ENCODE measurements around the gene GMIP. TPM values are rescaled to one million over a fixed set of nuclear protein-coding genes. Genes with fewer than 3 reads are reported as not detected.

GMIP gene
- polyA plus RNA-seq, 3 donors = 41.4 to 91.4 (median 75.1) TPM

DNA sequence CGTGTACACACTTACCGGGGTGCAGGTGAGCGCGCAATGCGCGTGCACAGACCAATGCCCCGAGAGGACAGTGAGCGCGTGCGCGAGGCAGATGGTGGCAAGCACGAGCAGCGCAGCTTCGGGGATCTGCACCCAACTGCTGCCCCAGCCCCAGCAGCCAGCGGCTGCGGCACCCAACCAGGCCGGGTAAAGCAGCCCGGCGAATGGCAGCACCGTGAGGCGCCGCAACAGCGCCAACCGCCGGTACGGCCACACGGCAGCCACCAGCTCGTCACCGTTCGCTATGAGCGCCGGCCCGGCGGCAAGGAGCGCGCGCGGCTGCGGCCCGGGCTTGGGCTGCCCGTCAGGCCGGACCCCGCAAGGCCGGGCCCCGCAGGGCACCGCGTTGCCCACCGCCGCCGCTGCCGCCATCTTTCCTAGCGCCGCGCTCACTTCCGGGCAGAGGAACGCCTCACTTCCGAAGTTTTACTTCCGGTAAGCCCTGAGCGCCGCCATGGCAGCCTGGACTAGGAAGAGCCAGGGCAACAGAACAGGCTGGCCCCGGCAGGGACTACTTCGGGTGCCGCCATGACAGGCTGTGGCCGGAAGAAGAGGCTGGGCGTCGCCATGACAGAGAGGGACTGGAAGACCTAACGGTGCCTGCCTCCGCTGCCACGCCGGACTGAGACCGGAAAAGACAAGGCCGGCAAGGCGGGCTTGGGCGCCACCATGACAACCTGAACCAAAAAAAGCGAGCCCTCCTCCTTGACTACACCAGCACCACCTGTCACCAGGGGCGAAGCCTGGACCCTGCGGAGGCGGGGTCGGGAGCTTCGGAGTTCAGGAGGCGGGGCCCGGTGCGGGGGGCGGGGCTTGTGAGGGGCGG is 20.0 kb upstream of the GMIP start, which contains the start of gene ATP13A1:
TSS of gene ATP13A1 (minus strand) at position 421 of the 865 bp plus-strand sequence. CDS start at position 411, 10 bp downstream.
- H3K9ac ChIP-seq (ENCODE audit: insufficient read depth, low read length, poor library complexity, severe bottlenecking) = peak within 1 kb of the TSS; percentile 88
- DNase-seq = peak; percentile 96 to 99 (median 97)
- peaks cover 50% of the 10 kb centered on the region for H3K79me2 ChIP-seq (ENCODE audit: insufficient read depth, low read length)
- H3K36me3 ChIP-seq (replicated peaks in 1 of 2; ENCODE audit: control insufficient read depth in 1 of 2, insufficient read depth in 2 of 2, low read length in 2 of 2) = peaks cover 15 to 16% of the 10 kb centered on the region in 2 donors
- peak within 1 kb of the TSS; percentile 96 to 99 for H3K27ac ChIP-seq (ENCODE audit: low read depth in 1 of 2, low read length in 2 of 2)
- WGBS (ENCODE audit: insufficient coverage) = under 1% methylated on average over 75 of the region's 85 CpGs
- intact Hi-C loops (cut with micrococcal nuclease) = loop anchor here in 1 of 2 donors (5.0 to 10.0 kb wide), 2 partner anchors 241 to 1844 kb away; partner anchors contain the start of genes ZNF429 and ZNF93
- H2AFZ ChIP-seq (ENCODE audit: insufficient read depth, low read depth, low read length, poor library complexity, severe bottlenecking) = peak within 1 kb of the TSS; percentile 85
- peaks cover 32% of the 10 kb centered on the region for H3K4me1 Mint-ChIP-seq
- H3K4me3 ChIP-seq (replicated peaks in 1 of 3; ENCODE audit: low read depth in 2 of 3, low read length in 3 of 3) = peak within 1 kb of the TSS; percentile 80 to 95 (median 93)
- H3K4me1 ChIP-seq (ENCODE audit: control insufficient read depth in 1 of 2, insufficient read depth in 2 of 2, low read length in 2 of 2) = peaks cover 28 to 42% of the 10 kb centered on the region in 2 donors
- H4K20me1 ChIP-seq (ENCODE audit: insufficient read depth, low read length) = peaks cover 4% of the 10 kb centered on the region
- peaks cover 16 to 23% of the 10 kb centered on the region in 2 donors for H3K36me3 Mint-ChIP-seq
- peak; percentile 14 for TF ChIP-seq CTCF (IDR thresholded peaks at IDR 0.05)
- H3K27me3 Mint-ChIP-seq (ENCODE audit: low read depth in 3 of 3) = peaks cover 0 to 4% (median 2%) of the 10 kb centered on the region in 3 donors
- H3K27ac Mint-ChIP-seq = peak within 1 kb of the TSS; percentile 95 to 99 (median 98)
- peaks cover 0 to 11% (median 0%) of the 10 kb centered on the region in 7 donors for H3K9me3 Mint-ChIP-seq
- peak within 1 kb of the TSS; percentile 96 for H3K4me2 ChIP-seq (replicated peaks; ENCODE audit: extremely low read depth, low read length, poor library complexity, severe bottlenecking)
- no peaks in the 10 kb centered on the region for H3K9me3 ChIP-seq (replicated peaks in 1 of 2; ENCODE audit: control insufficient read depth in 1 of 2, insufficient read depth in 1 of 2, low read length in 2 of 2)
- H3K4me3 Mint-ChIP-seq = peak within 1 kb of the TSS; percentile 90 to 94
- no peaks in the 10 kb centered on the region for H3K27me3 ChIP-seq (ENCODE audit: control insufficient read depth in 2 of 2, insufficient read depth in 2 of 2, low read length in 2 of 2)

- Histone ChIP-seq H3K9me3 (replicated peaks in 1 of 2; ENCODE audit: control insufficient read depth in 1 of 2, insufficient read depth in 1 of 2, low read length in 2 of 2) (no peaks in the 10 kb centered on the region), H3K4me1 (ENCODE audit: control insufficient read depth in 1 of 2, insufficient read depth in 2 of 2, low read length in 2 of 2) (peaks cover 24 to 35% of the 10 kb centered on the region in 2 donors), H3K9ac (ENCODE audit: insufficient read depth, low read length, poor library complexity, severe bottlenecking) (peak overlapping the region; percentile 88), H3K4me2 (replicated peaks; ENCODE audit: extremely low read depth, low read length, poor library complexity, severe bottlenecking) (peak overlapping the region; percentile 96), H2AFZ (ENCODE audit: insufficient read depth, low read depth, low read length, poor library complexity, severe bottlenecking) (peak overlapping the region; percentile 85), H3K4me3 (replicated peaks in 1 of 3; ENCODE audit: low read depth in 2 of 3, low read length in 3 of 3) (peak overlapping the region; percentile 80 to 95 (median 93)), H3K79me2 (ENCODE audit: insufficient read depth, low read length) (peaks cover 51% of the 10 kb centered on the region), H3K27me3 (ENCODE audit: control insufficient read depth in 2 of 2, insufficient read depth in 2 of 2, low read length in 2 of 2) (no peaks in the 10 kb centered on the region), H4K20me1 (ENCODE audit: insufficient read depth, low read length) (peaks cover 4% of the 10 kb centered on the region), H3K27ac (ENCODE audit: low read depth in 1 of 2, low read length in 2 of 2) (peak overlapping the region; percentile 96 to 99), H3K36me3 (replicated peaks in 1 of 2; ENCODE audit: control insufficient read depth in 1 of 2, insufficient read depth in 2 of 2, low read length in 2 of 2) (peaks cover 20 to 23% of the 10 kb centered on the region in 2 donors)
- Mint-ChIP-seq H3K4me1 (peaks cover 26% of the 10 kb centered on the region), H3K4me3 (peak overlapping the region; percentile 88 to 90), H3K27ac (peak overlapping the region; percentile 90 to 98 (median 94)), H3K27me3 (ENCODE audit: low read depth in 3 of 3) (peaks cover 0 to 4% (median 2%) of the 10 kb centered on the region in 3 donors), H3K36me3 (peaks cover 22 to 29% of the 10 kb centered on the region in 2 donors), H3K9me3 (peaks cover 0 to 10% (median 0%) of the 10 kb centered on the region in 7 donors)
- TF ChIP-seq CTCF (IDR thresholded peaks at IDR 0.05) = no peak
- intact Hi-C loops (cut with micrococcal nuclease) = loop anchor here in 1 of 2 donors (5.0 to 10.0 kb wide), 2 partner anchors 242 to 1844 kb away; partner anchors contain the start of genes ZNF429 and ZNF93
- peak; percentile 15 to 63 (median 43) for DNase-seq
- 1% methylated on average over 12 of the region's 17 CpGs for WGBS (ENCODE audit: insufficient coverage)
Measured at GRCh38 chr19:19662871-19663255, 19.4 kb upstream of the GMIP start.
